NCI-H2196 (cell line): ENCODE results near the gene CTIF.

Source experiments
- DNase-seq: peaks from one replicate; lab custom pipeline; 2025; ENCODE audit not compliant: unreplicated experiment; lab: John Stamatoyannopoulos, UW

CTIF gene

DNA sequence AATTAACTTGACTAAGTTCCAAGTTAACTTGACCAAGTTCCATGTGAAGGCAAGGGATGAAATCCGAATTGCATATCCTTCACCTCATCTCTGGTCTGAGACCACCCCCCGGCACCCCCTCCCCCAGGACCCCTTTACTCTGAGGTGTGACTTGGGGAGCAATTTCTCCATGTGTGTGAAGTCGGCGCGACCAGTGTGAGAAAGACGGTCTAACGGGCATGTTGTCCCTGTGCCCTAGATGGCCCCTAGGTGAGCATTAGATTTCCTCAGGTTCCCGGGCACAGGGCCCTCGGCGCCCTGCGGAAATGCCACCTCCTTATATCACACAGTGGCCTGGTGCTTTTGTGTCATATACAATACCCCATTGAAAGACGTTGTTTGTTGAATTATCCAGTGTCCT lies 137.1 kb downstream of the CTIF start:
- no peak for DNase-seq

DNA sequence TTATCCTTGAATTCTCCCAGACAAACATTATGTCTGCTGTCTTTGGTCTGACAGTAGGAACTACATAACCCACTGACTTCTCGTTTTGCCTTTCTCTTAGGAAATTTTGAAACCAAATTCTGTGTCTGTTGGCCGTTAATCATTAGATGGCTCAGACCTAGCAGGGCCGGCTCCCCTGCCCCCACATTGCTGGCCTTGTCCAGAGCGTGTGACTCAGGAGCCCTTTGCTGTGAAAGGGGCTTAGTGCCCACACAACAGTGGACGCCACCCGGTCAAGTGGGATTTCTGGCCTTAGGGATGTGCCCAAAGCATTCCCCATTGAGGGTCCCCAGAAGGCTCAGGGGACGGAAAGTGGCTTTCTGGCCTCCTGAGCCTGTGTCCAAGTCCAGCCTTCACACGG lies 137.5 kb downstream of the CTIF start:
- DNase-seq: no peak

DNA sequence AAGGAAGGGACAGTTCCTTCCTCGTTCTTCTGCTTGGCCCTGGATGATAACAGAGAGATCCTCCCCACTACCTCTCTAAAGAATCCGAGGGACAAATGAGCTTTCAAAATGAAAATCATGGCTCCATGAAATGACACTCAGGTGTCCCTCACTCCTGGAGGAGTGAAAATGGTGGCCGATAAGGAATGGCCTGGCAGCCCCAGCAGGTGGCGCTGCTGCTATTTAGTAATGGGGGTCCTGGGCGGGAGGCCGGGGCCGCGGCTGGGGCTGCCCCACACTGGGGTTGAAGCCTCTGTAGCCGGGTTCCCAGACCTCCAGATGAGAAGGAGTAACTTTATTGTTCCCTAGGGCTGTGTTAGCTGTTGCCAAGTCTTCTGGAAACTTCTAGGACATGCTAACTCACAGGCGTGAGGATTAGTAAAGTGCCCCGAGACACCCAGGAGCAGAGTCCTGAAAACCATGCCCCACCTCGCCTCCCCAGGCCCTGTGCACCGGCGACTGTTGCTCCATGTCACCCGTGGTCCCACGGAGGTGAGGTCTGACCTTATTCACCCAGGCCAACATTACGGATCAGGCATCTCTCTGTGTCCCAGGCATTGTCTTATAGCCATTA lies 138.0 kb downstream of the CTIF start:
- peak; percentile 50 for DNase-seq

DNA sequence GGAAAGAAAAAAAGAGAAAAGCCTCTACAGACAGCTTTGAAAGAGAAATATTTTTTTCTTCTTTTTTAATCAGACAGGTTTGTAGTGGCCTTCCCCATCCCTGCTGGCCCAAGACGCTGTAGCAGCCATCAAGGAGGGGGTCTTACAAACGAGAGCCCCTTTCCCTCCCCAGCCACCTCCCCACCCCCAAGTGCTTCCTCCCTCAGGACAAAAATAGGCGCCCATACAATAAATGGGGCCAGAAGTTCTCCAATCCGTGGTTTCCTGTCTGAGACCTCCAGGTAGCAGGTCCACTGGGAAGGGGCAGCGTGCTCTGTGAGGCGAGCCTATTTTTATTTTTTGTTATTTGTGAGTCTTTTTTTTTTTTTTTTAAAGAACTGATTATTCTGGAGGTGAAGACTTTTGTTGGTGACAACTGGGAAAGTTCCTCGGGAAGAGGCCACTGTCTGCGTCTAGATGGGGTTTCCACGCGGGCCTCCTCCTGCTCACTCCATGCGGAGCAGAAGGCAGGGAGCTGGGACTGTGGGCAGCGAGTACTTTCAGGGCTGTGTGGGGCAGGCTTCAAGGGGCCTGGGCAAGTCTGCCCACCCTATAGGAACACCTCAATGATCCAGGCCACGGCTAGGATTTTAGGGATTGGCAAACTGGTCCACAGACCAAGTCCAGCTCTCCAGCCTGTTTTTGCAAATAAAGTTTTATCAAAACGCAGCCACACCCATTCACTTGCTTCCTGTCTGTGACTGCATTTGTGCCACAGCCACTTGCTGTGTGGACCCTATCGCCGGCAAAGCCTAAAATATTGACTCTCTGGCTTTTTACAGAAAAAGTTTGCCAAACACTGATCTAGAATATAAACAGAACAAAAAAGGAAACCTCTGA lies 139.6 kb downstream of the CTIF start:
- DNase-seq: no peak

DNA sequence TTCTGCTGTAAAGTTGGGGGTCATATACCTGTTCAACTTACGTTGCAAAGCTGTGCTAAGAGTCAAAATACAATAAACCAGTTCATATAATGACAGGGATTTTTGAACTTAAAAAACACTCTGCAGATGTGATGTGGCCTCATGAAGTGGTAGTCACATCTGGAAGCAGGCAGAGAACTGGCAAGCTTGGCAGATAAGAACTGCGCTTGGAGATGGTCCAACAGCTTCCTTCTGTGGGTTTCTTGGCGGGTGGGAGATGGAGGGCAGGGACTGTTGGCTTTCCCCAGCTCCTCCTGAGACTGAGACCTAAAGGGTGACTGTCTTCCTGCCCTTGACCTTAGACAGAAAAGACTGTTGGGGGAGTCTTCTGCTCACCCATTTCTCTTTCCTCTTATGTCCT lies 140.4 kb downstream of the CTIF start:
- no peak for DNase-seq

DNA sequence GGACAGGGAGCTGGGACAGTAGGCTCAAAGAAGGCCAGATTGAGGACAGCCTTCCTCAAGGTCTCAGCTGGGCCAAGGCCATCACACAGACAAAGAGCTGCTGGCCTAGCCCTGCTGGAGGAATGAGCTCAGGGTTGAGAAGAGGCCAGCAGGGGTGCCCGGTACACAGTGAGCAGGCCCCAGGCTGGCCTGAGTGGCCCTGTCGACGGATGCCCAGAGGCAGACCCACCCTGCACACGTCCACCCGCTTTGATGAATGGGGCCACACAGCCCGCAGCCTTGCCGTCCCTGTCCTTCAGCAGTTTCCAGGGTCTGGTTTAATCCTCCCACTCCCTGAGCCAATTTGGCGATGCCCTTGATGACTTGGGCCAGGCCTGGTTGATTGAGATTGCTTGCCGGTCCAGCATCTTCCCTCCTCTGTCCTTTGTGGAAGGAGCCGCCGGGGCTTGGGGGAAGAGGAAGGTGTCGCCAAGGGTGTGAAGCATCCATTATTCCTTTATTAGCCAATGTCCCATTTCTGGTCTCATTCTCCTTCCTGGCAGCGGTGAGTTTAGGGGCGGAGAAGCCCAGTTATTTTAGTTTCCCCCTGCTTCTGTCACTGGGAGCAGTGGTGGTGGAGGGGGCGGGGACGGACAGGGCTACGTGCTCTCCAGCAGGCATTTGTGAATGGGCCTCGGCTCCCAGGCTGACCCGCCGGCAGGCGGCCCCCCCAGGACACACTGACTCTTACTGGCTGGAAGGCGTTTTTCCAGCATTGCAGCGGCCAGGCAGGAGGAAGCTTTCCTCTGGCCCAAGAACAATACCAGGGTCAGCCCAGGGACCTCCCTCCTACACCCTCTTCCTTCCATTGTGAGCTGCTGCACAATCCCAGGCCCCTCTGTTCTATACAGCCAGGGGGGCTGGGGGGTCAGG lies 141.8 kb downstream of the CTIF start:
- no peak for DNase-seq

DNA sequence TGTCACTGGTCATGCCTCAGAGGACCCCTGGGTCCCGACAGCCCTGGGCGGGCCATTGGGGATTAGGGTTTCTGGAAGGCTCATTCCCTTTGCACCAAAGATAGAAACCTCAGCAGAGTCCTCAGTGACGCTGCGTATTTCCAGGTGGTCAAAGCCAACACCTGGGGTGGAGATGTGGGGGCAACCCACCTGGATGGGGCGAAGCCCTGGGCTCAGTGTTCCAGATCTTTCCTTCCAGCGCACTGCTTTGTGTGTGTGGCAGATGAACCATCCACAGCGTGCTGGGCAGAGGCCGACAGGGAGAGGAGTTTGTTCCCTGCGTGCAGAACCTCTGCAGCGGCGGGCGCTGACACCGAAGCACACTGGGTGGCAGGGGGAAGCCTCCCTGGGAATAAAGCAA lies 143.9 kb downstream of the CTIF start:
- no peak for DNase-seq

DNA sequence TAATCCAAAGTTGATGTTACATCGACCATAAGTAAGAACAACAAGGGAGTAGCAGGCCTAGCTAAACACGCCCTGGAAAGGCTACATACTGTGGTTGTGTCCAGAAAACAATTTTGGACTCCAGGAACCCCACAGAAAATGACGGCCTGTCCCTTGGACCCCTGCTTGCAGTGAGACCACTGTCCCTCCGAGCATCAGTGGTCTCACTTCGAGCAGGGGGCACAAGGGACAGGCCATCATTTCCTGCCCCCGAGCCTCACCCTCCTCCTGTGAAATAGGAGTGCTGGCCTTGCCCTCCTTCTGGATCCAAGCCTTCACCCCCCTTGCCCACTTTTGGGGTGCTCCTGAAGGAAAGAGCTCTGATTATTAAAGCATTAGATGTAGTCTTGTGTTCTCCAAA lies 144.4 kb downstream of the CTIF start:
- DNase-seq: no peak

DNA sequence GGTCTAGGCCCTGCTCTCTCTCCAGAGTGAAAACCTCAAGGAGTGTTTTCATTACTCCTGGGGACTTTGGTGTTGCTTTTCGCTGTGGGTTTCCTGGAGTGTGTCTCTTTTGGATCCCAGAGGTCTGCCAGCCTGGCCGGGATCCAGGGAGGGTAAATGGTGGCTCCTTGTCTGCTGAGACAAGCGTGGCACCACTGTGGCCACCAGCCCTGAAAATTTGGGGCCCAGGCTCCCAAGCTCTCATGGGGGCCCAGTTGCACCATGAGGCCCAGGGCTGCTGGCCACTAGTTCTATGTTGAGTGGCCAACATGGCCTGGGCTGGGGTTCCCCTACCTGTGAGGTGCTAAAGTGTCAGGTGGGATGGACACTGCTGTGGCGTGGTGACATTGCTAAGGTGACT lies 144.8 kb downstream of the CTIF start:
- no peak for DNase-seq

DNA sequence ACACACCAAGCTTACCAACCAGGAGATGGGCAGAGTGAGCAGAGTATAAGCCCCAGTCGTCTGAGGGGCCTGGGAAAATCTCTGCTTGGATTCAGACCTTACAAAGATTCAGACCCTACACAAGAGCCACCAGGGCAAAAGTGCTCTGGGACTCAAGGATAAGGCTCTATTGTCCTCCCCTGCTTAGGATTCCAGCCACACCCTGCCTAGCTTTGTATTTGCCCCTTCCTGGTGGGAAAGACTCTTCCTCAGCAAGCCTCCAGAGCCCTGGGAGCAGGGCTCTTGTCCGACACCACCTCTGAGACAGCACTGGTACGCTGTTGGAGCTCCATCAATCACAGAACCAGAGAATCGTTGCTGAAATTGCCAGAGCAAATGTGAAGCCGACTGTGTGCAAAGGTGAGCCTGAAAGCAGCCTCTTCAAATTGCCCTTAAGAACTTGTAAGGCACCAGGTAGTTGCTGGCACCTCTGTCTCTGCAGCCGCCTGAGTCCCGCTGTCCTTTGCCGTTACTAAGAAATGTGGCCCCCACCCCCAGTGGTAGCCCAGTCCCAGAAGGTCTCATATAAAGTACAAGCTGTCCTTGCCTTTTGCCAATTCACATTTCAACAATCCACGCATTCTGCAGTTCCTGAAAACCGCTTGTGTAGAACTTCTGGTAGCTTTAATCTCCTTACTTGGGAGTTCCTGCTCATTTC lies 148.7 kb downstream of the CTIF start:
- DNase-seq: no peak

DNA sequence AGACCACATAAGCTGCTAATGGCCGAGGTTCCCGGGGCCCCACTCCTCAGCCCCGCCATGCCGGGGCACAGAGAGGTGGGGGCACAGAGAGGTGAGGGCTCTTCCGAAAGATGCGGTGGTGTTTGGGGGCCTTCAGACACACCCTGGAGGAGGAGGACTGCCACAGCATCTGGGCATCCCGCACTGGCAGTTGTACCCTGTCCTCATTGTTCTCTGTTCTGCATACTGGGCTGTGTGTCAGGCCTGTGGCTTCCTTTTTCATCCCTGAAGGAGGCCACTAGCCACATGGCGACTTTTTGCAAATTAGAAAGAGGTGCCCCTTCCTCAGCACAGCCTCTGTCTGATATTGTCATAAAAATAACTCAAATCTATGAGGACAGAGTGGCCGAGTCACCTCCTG lies 150.1 kb downstream of the CTIF start:
- DNase-seq: no peak

DNA sequence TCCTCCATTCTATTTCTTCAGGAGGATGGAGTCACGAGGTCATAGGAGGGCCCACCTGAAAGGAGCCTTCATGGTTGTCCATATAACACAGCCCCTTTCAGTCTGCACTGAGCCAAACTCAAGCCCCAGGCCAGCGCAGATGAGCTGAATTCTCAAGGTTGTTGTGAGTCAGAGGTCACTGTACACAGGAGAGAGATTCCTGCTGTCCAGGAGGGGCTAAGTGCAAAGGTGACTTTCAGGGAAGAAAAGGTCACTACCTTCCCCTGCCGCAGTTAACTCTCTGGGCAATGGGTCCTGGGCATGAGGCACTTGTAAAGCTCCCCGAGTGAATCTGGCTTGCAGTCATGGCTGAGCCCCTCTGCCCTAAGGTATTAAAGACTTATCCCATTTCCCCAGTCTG lies 150.7 kb downstream of the CTIF start:
- no peak for DNase-seq

DNA sequence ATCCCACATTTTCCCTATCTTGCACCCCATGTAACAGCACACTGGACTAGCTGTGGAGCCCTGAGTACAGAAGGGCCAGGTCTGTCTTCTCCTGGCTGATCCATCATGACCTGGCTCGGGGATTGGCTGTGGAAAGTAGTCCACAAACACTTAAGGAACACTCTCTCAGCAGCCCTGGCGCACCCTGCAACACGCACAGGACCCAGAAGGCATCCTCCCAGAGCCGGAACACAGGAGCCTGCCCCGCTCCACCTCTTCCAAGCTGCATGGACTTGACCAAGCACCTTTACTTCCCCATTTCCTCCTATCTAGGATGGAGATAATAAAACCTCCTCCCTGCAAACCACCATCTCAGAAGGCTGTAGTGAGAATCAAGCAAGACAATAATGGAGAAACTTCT lies 151.7 kb downstream of the CTIF start:
- DNase-seq: no peak

DNA sequence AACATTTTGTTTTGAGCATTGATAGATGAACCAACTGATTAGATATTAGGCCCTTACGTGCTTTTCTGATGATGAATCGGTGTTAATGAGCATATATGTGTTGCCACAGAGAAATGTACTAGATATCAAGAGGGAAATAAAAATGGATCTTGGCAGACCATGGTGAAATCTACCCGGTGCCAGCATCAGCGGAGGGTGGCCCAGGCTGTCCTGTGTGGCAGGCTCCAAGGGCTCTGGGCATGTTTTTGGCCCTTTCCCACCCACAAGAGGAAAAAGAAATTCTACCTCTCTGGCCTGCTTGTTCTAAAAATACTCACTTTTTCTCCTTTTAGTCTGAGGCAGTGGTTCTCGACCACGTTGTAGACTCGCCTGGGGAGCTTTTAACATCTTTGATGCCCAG lies 154.2 kb downstream of the CTIF start:
- DNase-seq: no peak

DNA sequence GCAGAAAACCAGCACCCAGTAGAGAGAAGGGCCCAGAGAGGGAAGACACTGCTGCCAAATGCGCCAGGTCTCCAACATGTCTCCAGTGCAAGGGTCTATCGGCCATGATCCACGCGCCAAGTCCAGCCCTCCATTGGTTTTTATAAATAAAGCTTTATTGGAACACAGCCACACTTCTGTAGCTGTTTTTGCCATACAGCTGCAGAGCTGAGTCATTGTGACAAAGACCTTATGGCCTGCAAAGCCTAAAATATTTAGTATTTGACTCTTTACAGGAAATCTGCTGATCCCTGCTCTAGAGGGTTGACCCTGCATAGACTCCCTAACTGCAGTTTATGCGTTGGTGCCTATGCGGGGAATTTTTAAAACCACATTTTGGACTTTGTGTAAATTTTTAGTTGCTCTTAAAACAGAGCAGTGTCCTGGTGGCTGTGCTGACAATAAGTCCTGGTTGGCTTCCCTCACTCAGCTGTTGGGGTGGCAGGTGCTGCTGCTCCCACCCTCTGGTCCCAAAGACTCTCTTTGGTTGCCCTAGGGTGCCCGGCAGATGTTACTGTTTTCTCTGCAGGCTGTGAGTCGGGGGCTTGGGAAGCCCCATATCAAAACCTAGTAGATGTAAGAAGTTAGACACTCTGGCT lies 154.9 kb downstream of the CTIF start:
- DNase-seq: no peak

DNA sequence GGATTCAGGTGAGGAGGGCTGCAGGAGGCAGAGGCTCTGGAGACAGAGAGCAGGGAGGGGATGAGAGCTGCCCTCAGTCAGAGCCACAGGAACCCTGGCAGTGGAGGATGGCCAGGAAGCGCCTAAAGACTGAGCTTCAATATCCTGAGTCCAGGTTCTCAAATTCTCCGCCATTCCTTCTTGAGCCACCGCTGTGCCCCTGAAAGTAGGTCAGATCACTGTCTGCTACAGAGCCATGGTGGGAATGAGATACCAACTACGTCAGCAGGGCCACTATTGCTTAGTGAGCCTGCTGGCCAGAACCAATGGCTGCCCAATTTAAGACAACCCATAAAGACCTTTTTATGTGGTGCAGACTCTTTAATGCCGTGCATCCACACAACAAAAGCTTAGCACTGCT lies 155.5 kb downstream of the CTIF start:
- DNase-seq: no peak

DNA sequence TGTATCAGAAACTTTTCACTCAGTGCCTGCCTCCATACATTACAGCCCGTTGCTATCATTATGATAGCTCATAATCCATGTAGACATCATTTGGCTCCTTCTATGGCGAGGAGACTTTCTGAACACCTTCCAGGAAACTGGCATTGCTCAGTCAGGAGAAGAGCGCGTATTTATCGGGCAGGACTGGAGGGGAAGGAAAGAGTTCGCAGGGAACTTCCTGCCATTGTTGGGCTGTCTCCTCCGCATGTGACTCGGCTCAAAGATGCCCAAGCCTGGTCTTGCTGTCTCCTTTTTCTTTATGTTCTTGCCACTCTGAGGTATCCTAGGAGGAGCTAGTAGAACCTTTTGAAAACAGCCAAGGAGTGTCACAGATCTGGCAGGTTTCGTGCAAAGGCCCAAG lies 156.8 kb downstream of the CTIF start:
- DNase-seq: no peak

DNA sequence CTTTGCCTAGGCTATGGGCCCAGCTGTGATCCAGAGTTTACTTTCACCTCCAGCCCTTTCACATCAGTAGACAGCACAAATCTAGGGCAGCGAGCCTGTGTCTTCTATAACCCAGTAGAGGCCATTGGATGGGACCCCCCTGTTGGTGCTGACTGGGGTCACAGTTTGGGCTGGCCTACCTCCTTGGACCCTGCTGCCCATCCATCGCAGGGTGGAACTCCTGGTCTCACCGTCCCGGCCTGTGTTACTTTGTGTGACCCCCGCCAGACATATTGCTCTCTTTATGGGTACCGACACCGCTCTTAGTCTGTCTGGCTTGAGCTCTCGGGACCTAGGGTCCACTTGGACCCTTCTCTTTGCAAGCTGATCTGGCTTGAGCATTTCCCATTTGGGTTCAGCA lies 157.4 kb downstream of the CTIF start:
- DNase-seq: no peak

DNA sequence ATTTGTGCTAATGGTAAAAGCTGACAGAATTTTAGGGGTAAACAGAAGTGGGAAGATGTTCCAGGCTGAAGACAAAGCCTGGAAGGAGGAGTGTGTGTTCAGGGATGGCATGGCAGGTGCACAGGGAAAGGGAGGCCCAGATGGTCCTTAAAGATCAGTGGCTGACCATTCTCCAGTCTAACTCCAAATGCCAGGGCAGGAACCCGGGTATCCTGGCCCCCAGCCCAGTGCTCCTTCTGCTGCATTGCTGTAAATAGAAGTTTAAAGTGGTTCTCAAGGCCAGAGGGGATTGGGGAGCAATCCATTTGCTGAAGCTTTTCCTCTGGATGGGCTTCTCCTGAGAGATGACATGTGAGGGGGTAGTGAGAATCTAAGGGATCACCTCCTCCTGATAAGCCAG lies 158.6 kb downstream of the CTIF start:
- DNase-seq: no peak

DNA sequence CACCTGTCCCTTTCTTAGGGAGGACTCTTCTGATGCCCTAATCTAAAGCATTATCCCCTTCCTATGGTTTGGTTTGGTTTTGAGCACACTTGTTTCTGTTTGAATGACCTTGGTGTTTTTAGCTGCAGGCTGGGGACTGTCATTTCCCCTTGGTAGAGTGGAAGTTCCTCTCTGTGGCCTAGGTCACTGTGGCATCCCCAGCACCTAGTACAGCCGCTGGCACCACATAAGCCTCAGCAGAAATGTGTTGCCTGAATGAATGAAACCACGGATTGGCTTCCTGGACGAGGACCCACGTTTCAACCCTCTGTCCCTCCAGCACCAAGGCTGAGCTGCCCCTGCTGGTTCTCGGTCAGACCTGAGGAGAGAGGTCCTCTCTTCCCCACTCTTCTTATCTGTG lies 159.9 kb downstream of the CTIF start:
- no peak for DNase-seq

DNA sequence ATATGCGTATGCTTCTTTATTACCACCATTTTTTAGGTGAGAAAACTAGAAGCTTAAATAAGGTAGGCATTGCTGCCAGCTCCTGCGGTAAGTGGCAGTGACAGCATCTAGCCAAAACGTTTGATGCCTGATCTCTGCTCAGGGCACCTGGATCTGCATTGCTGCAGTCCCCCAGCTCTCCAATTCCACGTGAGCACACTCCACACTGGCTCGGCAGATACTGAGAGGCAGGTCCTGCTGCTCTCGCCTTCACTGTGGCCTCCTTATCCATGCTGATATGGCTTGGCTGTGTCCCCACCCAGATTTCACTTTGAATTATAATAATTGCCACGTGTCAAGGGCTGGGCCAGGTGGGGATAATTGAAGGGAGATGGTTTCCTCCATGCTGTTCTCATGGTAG lies 160.9 kb downstream of the CTIF start:
- no peak for DNase-seq
